GM23338 (cell line): ENCODE data around the gene OR2V2. TPM values are rescaled to one million over a fixed set of nuclear protein-coding genes. Genes with fewer than 3 reads are reported as not detected.

Experiments used
- ATAC-seq: fragments of 200-7000 bp; cut with Tn5 transposase; 3 replicates; pipeline ENCODE4 v1.9.1; 2020
- DNase-seq: peaks from one replicate; pipeline ENCODE4 v3.0.0-alpha.2; 2015; ENCODE audit warnings: low spot score
- H2AFZ ChIP-seq: fragments of 200-600 bp; sonication (generic); 2 replicates; pipeline ENCODE4 v1.8.0; 2016; ENCODE audit warnings: antibody characterized with exemption, mild to moderate bottlenecking, moderate library complexity
- H3F3A ChIP-seq: fragments of 200-600 bp; sonication (generic); replicated peaks from 2 replicates; pipeline ENCODE4 v1.8.0; 2017; ENCODE audit warnings: antibody characterized with exemption, mixed run types, low read depth
- H3K27ac ChIP-seq: fragments of 200-600 bp; sonication (generic); 2 replicates; pipeline ENCODE4 v1.6.1; 2016; ENCODE audit warnings: low read depth
- H3K27me3 ChIP-seq: fragments of 200-600 bp; sonication (generic); 2 replicates; pipeline ENCODE4 v1.8.0; 2016; ENCODE audit warnings: mild to moderate bottlenecking, mixed run types, moderate library complexity; ENCODE audit not compliant: insufficient read depth
- H3K36me3 ChIP-seq: fragments of 200-600 bp; sonication (generic); 2 replicates; pipeline ENCODE4 v1.8.0; 2016; ENCODE audit warnings: mild to moderate bottlenecking; ENCODE audit not compliant: insufficient read depth
- H3K4me1 ChIP-seq: fragments of 200-600 bp; sonication (generic); 2 replicates; pipeline ENCODE4 v1.8.0; 2016; ENCODE audit warnings: mild to moderate bottlenecking, moderate library complexity; ENCODE audit not compliant: insufficient read depth
- H3K4me2 ChIP-seq: fragments of 200-600 bp; sonication (generic); 2 replicates; pipeline ENCODE4 v1.7.1; 2017; ENCODE audit warnings: mixed run types
- H3K4me3 ChIP-seq: fragments of 200-600 bp; sonication (generic); 2 replicates; pipeline ENCODE4 v1.6.1; 2016; ENCODE audit warnings: mixed run types
- H3K79me2 ChIP-seq: fragments of 200-600 bp; sonication (generic); replicated peaks from 2 replicates; pipeline ENCODE4 v1.8.0; 2017; ENCODE audit warnings: mild to moderate bottlenecking; ENCODE audit not compliant: insufficient read depth
- H3K9me2 ChIP-seq: fragments of 200-600 bp; sonication (generic); 2 replicates; pipeline ENCODE4 v1.8.0; 2017; ENCODE audit not compliant: insufficient read depth
- H4K20me1 ChIP-seq: fragments of 200-600 bp; sonication (generic); replicated peaks from 2 replicates; pipeline ENCODE4 v1.8.0; 2017; ENCODE audit warnings: mild to moderate bottlenecking; ENCODE audit not compliant: insufficient read depth
- H3K27ac Mint-ChIP-seq: 2 replicates; pipeline ENCODE4 v1.8.0; 2020; ENCODE audit warnings: inconsistent platforms, mild to moderate bottlenecking, moderate library complexity, mixed read lengths
- H3K27me3 Mint-ChIP-seq: 3 replicates; pipeline ENCODE4 v1.8.0; 2022; ENCODE audit warnings: low read depth, mild to moderate bottlenecking, moderate library complexity, mixed read lengths, inconsistent platforms; ENCODE audit not compliant: insufficient read depth, poor library complexity
- H3K36me3 Mint-ChIP-seq: 3 replicates; pipeline ENCODE4 v1.8.0; 2021; ENCODE audit warnings: low read depth, mild to moderate bottlenecking, inconsistent platforms, moderate library complexity, mixed read lengths
- H3K4me1 Mint-ChIP-seq: 3 replicates; pipeline ENCODE4 v1.8.0; 2020; ENCODE audit warnings: mild to moderate bottlenecking, inconsistent platforms, mixed read lengths
- H3K4me3 Mint-ChIP-seq: 3 replicates; pipeline ENCODE4 v1.8.0; 2021; ENCODE audit warnings: moderate library complexity, mild to moderate bottlenecking, inconsistent platforms, mixed read lengths
- H3K9me3 Mint-ChIP-seq: 3 replicates; pipeline ENCODE4 v1.8.0; 2020; ENCODE audit warnings: moderate library complexity, mild to moderate bottlenecking, inconsistent platforms, mixed read lengths
- CREB1 ChIP-seq: fragments of 250-450 bp; sonication (Bioruptor Pico); IDR thresholded peaks from 2 replicates; pipeline ENCODE4 v1.5.0; 2020; ENCODE audit warnings: low read depth, mild to moderate bottlenecking, moderate library complexity
- CTCF ChIP-seq, 2 experiments: fragments of 200-600 bp in 1 of 2; sonication (generic) in 1 of 2; conservative IDR thresholded peaks; 2 replicates each; pipeline versions ENCODE4 v1.5.1 to v1.6.1; 2016 to 2017; ENCODE audit warnings: antibody characterized with exemption in 2 of 2, low read depth in 2 of 2, mild to moderate bottlenecking in 2 of 2, moderate library complexity in 1 of 2
- ETS1 ChIP-seq: IDR thresholded peaks from 2 replicates; pipeline ENCODE4 v1.6.1; 2016; ENCODE audit warnings: antibody characterized with exemption
- EZH2 ChIP-seq: fragments of 200-600 bp; sonication (generic); IDR thresholded peaks from one replicate; pipeline ENCODE4 v1.8.0; 2017; ENCODE audit warnings: antibody characterized with exemption, mild to moderate bottlenecking, low read depth; ENCODE audit not compliant: unreplicated experiment
- NANOG ChIP-seq: IDR thresholded peaks from 2 replicates; pipeline ENCODE4 v1.6.1; 2016; ENCODE audit warnings: antibody characterized with exemption, borderline replicate concordance
- POLR2AphosphoS5 ChIP-seq: IDR thresholded peaks from 2 replicates; pipeline ENCODE4 v1.6.1; 2016; ENCODE audit warnings: antibody characterized with exemption, low read depth
- REST ChIP-seq: IDR thresholded peaks from one replicate; pipeline ENCODE4 v1.6.1; 2018; ENCODE audit warnings: antibody characterized with exemption; ENCODE audit not compliant: unreplicated experiment
- STAT1 ChIP-seq: IDR thresholded peaks from one replicate; pipeline ENCODE4 v1.6.1; 2016; ENCODE audit warnings: antibody characterized with exemption; ENCODE audit not compliant: unreplicated experiment
- ZNF114 ChIP-seq: fragments of 250-450 bp; sonication (Bioruptor Pico); IDR thresholded peaks from 2 replicates; pipeline ENCODE4 v1.5.0; 2020; ENCODE audit warnings: mild to moderate bottlenecking, moderate library complexity
- polyA plus RNA-seq: library from polyadenylated mRNA; unstranded; fragments of >200 nt; fragmentation: Nextera tagmentation; extraction: Ambion mirVana; gene quantifications from 2 replicates; pipeline ENCODE4 v1.2.1, GENCODE V29; 2016
- total RNA-seq: library from RNA; depleted of rRNA; stranded (reverse); fragments of >200 nt; shearing (Covaris generic); gene quantifications from 2 replicates; pipeline ENCODE4 v1.2.3, GENCODE V29; 2014

The OR2V2 gene
- total and polyA plus RNA-seq, 2 experiments from 2014 or later = not detected

GRCh38 chr5:181198905-181199519, 51.6 kb downstream of the OR2V2 start (continued):
- no peak for TF ChIP-seq ETS1

GRCh38 chr5:181199881-181200638, 52.7 kb downstream of the OR2V2 start:
- no peak overlapping the region for H2AFZ ChIP-seq
- no peak overlapping the region for H3K27ac ChIP-seq
- H3K79me2 ChIP-seq = no peaks in the 10 kb centered on the region
- ATAC-seq (no peak), DNase-seq (no peak)
- H3K36me3 Mint-ChIP-seq = no peaks in the 10 kb centered on the region
- H3K36me3 ChIP-seq = no peaks in the 10 kb centered on the region
- H4K20me1 ChIP-seq = no peaks in the 10 kb centered on the region
- peaks cover 45% of the 10 kb centered on the region for H3K4me1 Mint-ChIP-seq
- peaks cover 65% of the 10 kb centered on the region for H3K27me3 Mint-ChIP-seq
- peaks cover 10% of the 10 kb centered on the region for H3F3A ChIP-seq
- H3K4me2 ChIP-seq = peak overlapping the region; percentile 23; the same call in 1 of the 2 replicates
- H3K27ac Mint-ChIP-seq = no peak overlapping the region
- no peaks in the 10 kb centered on the region for H3K9me2 ChIP-seq
- H3K4me3 ChIP-seq = no peak overlapping the region
- peaks cover 43% of the 10 kb centered on the region for H3K4me1 ChIP-seq
- no peaks in the 10 kb centered on the region; the same call in 2 of the 3 replicates for H3K9me3 Mint-ChIP-seq
- no peak overlapping the region; the same call in 2 of the 3 replicates for H3K4me3 Mint-ChIP-seq
- peaks cover 83% of the 10 kb centered on the region for H3K27me3 ChIP-seq
- TF ChIP-seq EZH2 (no peak), ETS1 (no peak), REST (no peak), ZNF114 (CRISPR knock-in tag) (no peak), STAT1 (no peak), CREB1 (CRISPR knock-in tag) (no peak), POLR2AphosphoS5 (no peak), NANOG (no peak), CTCF (conservative IDR thresholded peaks at IDR 0.05; ENCODE audit: low read depth in 2 of 2) (no peak)
